Measurements from ENCODE around the gene PDE4D.
"Not testable (repeated sequence)": the region's sequence is repeated elsewhere in the genome, so short reads cannot be mapped to it uniquely, and the experiment has no call there.

The PDE4D gene

GRCh38 chr5:59385700-59386099, 507.8 kb downstream of the PDE4D start:
- Histone ChIP-seq H3K9ac (ENCODE audit: low read depth, low read length, poor library complexity) (no peak overlapping the region), H4K91ac (ENCODE audit: low read depth, low read length, poor library complexity) (no peak overlapping the region), H3K14ac (ENCODE audit: low read length) (no peak overlapping the region), H3K4ac (ENCODE audit: low read length) (no peak overlapping the region), H2BK120ac (ENCODE audit: low read depth, low read length) (no peak overlapping the region), H2BK12ac (ENCODE audit: low read length) (no peak overlapping the region), H3K23ac (ENCODE audit: low read depth, low read length, poor library complexity) (no peak overlapping the region), H2BK15ac (ENCODE audit: low read length) (no peak overlapping the region), H3K36me3 (replicated peaks in 1 of 2; ENCODE audit: control insufficient read depth in 2 of 2, insufficient read depth in 2 of 2, low read length in 2 of 2) (no peaks in the 10 kb centered on the region), H3K4me1 (ENCODE audit: control insufficient read depth in 2 of 2, insufficient read depth in 1 of 2, low read depth in 1 of 2, low read length in 2 of 2) (peaks cover 0 to 4% of the 10 kb centered on the region in 2 donors), H3K27me3 (ENCODE audit: control insufficient read depth in 3 of 3, insufficient read depth in 3 of 3, low read depth in 1 of 3, low read length in 3 of 3) (no peaks in the 10 kb centered on the region), H2AK5ac (ENCODE audit: low read depth, low read length) (no peak overlapping the region), H3K27ac (replicated peaks; ENCODE audit: low read length) (no peak overlapping the region), H2AFZ (ENCODE audit: low read length) (no peak overlapping the region), H2BK5ac (ENCODE audit: low read length) (no peak overlapping the region), H3K79me1 (ENCODE audit: low read depth, low read length) (no peaks in the 10 kb centered on the region), H4K8ac (ENCODE audit: low read depth, low read length) (no peak overlapping the region), H3K9me3 (replicated peaks in 1 of 2; ENCODE audit: control insufficient read depth in 2 of 2, insufficient read depth in 1 of 2, low read depth in 1 of 2, low read length in 2 of 2) (no peaks in the 10 kb centered on the region), H3K4me3 (ENCODE audit: low read length in 2 of 2) (no peak overlapping the region), H3K18ac (ENCODE audit: low read length) (no peak overlapping the region), H3K4me2 (ENCODE audit: insufficient read depth, low read length, poor library complexity, severe bottlenecking) (no peak overlapping the region)
- WGBS, 2 donors (ENCODE audit: extremely low coverage in 2 of 2, insufficient read length in 2 of 2, insufficient replicate concordance in 1 of 2): no CpG with 5 or more reads among the region's 2 CpGs
- no peak for DNase-seq (ENCODE audit: low spot score)

GRCh38 chr5:59380350-59380951, 513.1 kb downstream of the PDE4D start:
- Histone ChIP-seq H3K27me3 (ENCODE audit: control insufficient read depth in 3 of 3, insufficient read depth in 3 of 3, low read depth in 1 of 3, low read length in 3 of 3) (no peaks in the 10 kb centered on the region), H3K14ac (ENCODE audit: low read length) (no peak overlapping the region), H3K9me3 (replicated peaks in 1 of 2; ENCODE audit: control insufficient read depth in 2 of 2, insufficient read depth in 1 of 2, low read depth in 1 of 2, low read length in 2 of 2) (no peaks in the 10 kb centered on the region), H2BK120ac (ENCODE audit: low read depth, low read length) (no peak overlapping the region), H3K4me3 (ENCODE audit: low read length in 2 of 2) (no peak overlapping the region), H3K18ac (ENCODE audit: low read length) (no peak overlapping the region), H2BK5ac (ENCODE audit: low read length) (no peak overlapping the region), H3K9ac (ENCODE audit: low read depth, low read length, poor library complexity) (no peak overlapping the region), H3K23ac (ENCODE audit: low read depth, low read length, poor library complexity) (no peak overlapping the region), H3K4ac (ENCODE audit: low read length) (no peak overlapping the region), H2AFZ (ENCODE audit: low read length) (no peak overlapping the region), H2BK15ac (ENCODE audit: low read length) (no peak overlapping the region), H4K8ac (ENCODE audit: low read depth, low read length) (no peak overlapping the region), H3K36me3 (replicated peaks in 1 of 2; ENCODE audit: control insufficient read depth in 2 of 2, insufficient read depth in 2 of 2, low read length in 2 of 2) (no peaks in the 10 kb centered on the region), H3K4me1 (ENCODE audit: control insufficient read depth in 2 of 2, insufficient read depth in 1 of 2, low read depth in 1 of 2, low read length in 2 of 2) (peaks cover 0 to 6% of the 10 kb centered on the region in 2 donors), H3K79me1 (ENCODE audit: low read depth, low read length) (no peaks in the 10 kb centered on the region), H4K91ac (ENCODE audit: low read depth, low read length, poor library complexity) (no peak overlapping the region), H3K27ac (replicated peaks; ENCODE audit: low read length) (no peak overlapping the region), H2BK12ac (ENCODE audit: low read length) (no peak overlapping the region), H2AK5ac (ENCODE audit: low read depth, low read length) (no peak overlapping the region), H3K4me2 (ENCODE audit: insufficient read depth, low read length, poor library complexity, severe bottlenecking) (no peak overlapping the region)
- no CpG with 5 or more reads among the region's 1 CpG for WGBS, 2 donors (ENCODE audit: extremely low coverage in 2 of 2, insufficient read length in 2 of 2, insufficient replicate concordance in 1 of 2)
- DNase-seq (ENCODE audit: low spot score): no peak

GRCh38 chr5:59374036-59374435, 519.5 kb downstream of the PDE4D start:
- H3K9ac ChIP-seq (ENCODE audit: low read depth, low read length, poor library complexity); H3K27ac ChIP-seq (replicated peaks; ENCODE audit: low read length); DNase-seq (ENCODE audit: low spot score); H3K27me3 ChIP-seq (ENCODE audit: control insufficient read depth in 3 of 3, insufficient read depth in 3 of 3, low read depth in 1 of 3, low read length in 3 of 3); H4K8ac ChIP-seq (ENCODE audit: low read depth, low read length); H2BK5ac ChIP-seq (ENCODE audit: low read length); H3K23ac ChIP-seq (ENCODE audit: low read depth, low read length, poor library complexity); H3K4me1 ChIP-seq (ENCODE audit: control insufficient read depth in 2 of 2, insufficient read depth in 1 of 2, low read depth in 1 of 2, low read length in 2 of 2); H3K79me1 ChIP-seq (ENCODE audit: low read depth, low read length); H2BK15ac ChIP-seq (ENCODE audit: low read length); H2AK5ac ChIP-seq (ENCODE audit: low read depth, low read length); H3K9me3 ChIP-seq (replicated peaks in 1 of 2; ENCODE audit: control insufficient read depth in 2 of 2, insufficient read depth in 1 of 2, low read depth in 1 of 2, low read length in 2 of 2); H3K14ac ChIP-seq (ENCODE audit: low read length); H3K4me2 ChIP-seq (ENCODE audit: insufficient read depth, low read length, poor library complexity, severe bottlenecking); H2AFZ ChIP-seq (ENCODE audit: low read length); H2BK12ac ChIP-seq (ENCODE audit: low read length); H3K4ac ChIP-seq (ENCODE audit: low read length); H3K18ac ChIP-seq (ENCODE audit: low read length); H4K91ac ChIP-seq (ENCODE audit: low read depth, low read length, poor library complexity); H3K4me3 ChIP-seq (ENCODE audit: low read length in 2 of 2); H3K36me3 ChIP-seq (replicated peaks in 1 of 2; ENCODE audit: control insufficient read depth in 2 of 2, insufficient read depth in 2 of 2, low read length in 2 of 2); H2BK120ac ChIP-seq (ENCODE audit: low read depth, low read length): not testable (repeated sequence)
- no CpG with 5 or more reads among the region's 1 CpG for WGBS, 2 donors (ENCODE audit: extremely low coverage in 2 of 2, insufficient read length in 2 of 2, insufficient replicate concordance in 1 of 2)

GRCh38 chr5:59371525-59372127, 521.9 kb downstream of the PDE4D start:
- H4K8ac ChIP-seq (ENCODE audit: low read depth, low read length): no peak overlapping the region
- WGBS, 2 donors (ENCODE audit: extremely low coverage in 2 of 2, insufficient read length in 2 of 2, insufficient replicate concordance in 1 of 2): no CpG with 5 or more reads among the region's 4 CpGs

More at GRCh38 chr5:59371525-59372127, 521.9 kb downstream of the PDE4D start:
- H2BK5ac ChIP-seq (ENCODE audit: low read length): no peak overlapping the region
- DNase-seq (ENCODE audit: low spot score): no peak
- no peak overlapping the region for H3K4me3 ChIP-seq (ENCODE audit: low read length in 2 of 2)
- H3K9me3 ChIP-seq (replicated peaks in 1 of 2; ENCODE audit: control insufficient read depth in 2 of 2, insufficient read depth in 1 of 2, low read depth in 1 of 2, low read length in 2 of 2): peaks cover 0 to 4% of the 10 kb centered on the region in 2 donors
- no peak overlapping the region for H2AFZ ChIP-seq (ENCODE audit: low read length)
- no peaks in the 10 kb centered on the region for H3K27me3 ChIP-seq (ENCODE audit: control insufficient read depth in 3 of 3, insufficient read depth in 3 of 3, low read depth in 1 of 3, low read length in 3 of 3)
- no peak overlapping the region for H3K27ac ChIP-seq (replicated peaks; ENCODE audit: low read length)
- no peak overlapping the region for H2AK5ac ChIP-seq (ENCODE audit: low read depth, low read length)
- H2BK120ac ChIP-seq (ENCODE audit: low read depth, low read length): no peak overlapping the region
- no peaks in the 10 kb centered on the region for H3K4me1 ChIP-seq (ENCODE audit: control insufficient read depth in 2 of 2, insufficient read depth in 1 of 2, low read depth in 1 of 2, low read length in 2 of 2)
- no peak overlapping the region for H3K23ac ChIP-seq (ENCODE audit: low read depth, low read length, poor library complexity)
- no peak overlapping the region for H3K18ac ChIP-seq (ENCODE audit: low read length)
- H3K36me3 ChIP-seq (replicated peaks in 1 of 2; ENCODE audit: control insufficient read depth in 2 of 2, insufficient read depth in 2 of 2, low read length in 2 of 2): no peaks in the 10 kb centered on the region
- no peak overlapping the region for H2BK12ac ChIP-seq (ENCODE audit: low read length)
- no peak overlapping the region for H3K14ac ChIP-seq (ENCODE audit: low read length)
- no peak overlapping the region for H4K91ac ChIP-seq (ENCODE audit: low read depth, low read length, poor library complexity)
- no peak overlapping the region for H2BK15ac ChIP-seq (ENCODE audit: low read length)
- no peaks in the 10 kb centered on the region for H3K79me1 ChIP-seq (ENCODE audit: low read depth, low read length)
- no peak overlapping the region for H3K4ac ChIP-seq (ENCODE audit: low read length)
- H3K4me2 ChIP-seq (ENCODE audit: insufficient read depth, low read length, poor library complexity, severe bottlenecking): no peak overlapping the region
- H3K9ac ChIP-seq (ENCODE audit: low read depth, low read length, poor library complexity): no peak overlapping the region
